MCF 10A (cell line): ENCODE data around the gene DOK5. TPM values are rescaled to one million over a fixed set of nuclear protein-coding genes. Genes with fewer than 3 reads are reported as not detected.

ENCODE experiments used
- BruUV-seq: library from RNA; stranded (reverse); fragments of 400-500 nt; replicated peaks from 2 replicates; lab custom pipeline; 2021; lab: Mats Ljungman, UMichigan
- CTCF ChIA-PET: fragments of 300-600 bp; sonication (Branson Sonifier 250); formaldehyde crosslinking; extraction: SDS; loops from one replicate; lab custom pipeline; 2021; ENCODE audit warnings: antibody characterized with exemption, inconsistent platforms; lab: Yijun Ruan, JAX
- POLR2A ChIA-PET: fragments of 300-600, 350-650 bp; sonication (Branson Sonifier 250); formaldehyde crosslinking; extraction: SDS; loops from one replicate; lab custom pipeline; 2020; ENCODE audit warnings: antibody characterized with exemption, inconsistent platforms; lab: Yijun Ruan, JAX
- DNase-seq: peaks from one replicate; pipeline ENCODE4 v3.0.0-alpha.2; 2018; ENCODE audit not compliant: unreplicated experiment
- H3K27ac Mint-ChIP-seq: one replicate; pipeline ENCODE4 v1.8.0; 2022; ENCODE audit warnings: mild to moderate bottlenecking, low read depth, mixed read lengths; ENCODE audit not compliant: unreplicated experiment
- H3K27me3 Mint-ChIP-seq: one replicate; pipeline ENCODE4 v1.8.0; 2022; ENCODE audit warnings: mixed read lengths; ENCODE audit not compliant: insufficient read depth, unreplicated experiment
- H3K36me3 Mint-ChIP-seq: one replicate; pipeline ENCODE4 v1.8.0; 2022; ENCODE audit warnings: mild to moderate bottlenecking, moderate library complexity, mixed read lengths; ENCODE audit not compliant: insufficient read depth, unreplicated experiment
- H3K4me1 Mint-ChIP-seq: one replicate; pipeline ENCODE4 v1.8.0; 2022; ENCODE audit warnings: mixed read lengths; ENCODE audit not compliant: insufficient read depth, unreplicated experiment
- H3K4me3 Mint-ChIP-seq: one replicate; pipeline ENCODE4 v1.8.0; 2022; ENCODE audit warnings: mild to moderate bottlenecking, moderate library complexity, mixed read lengths; ENCODE audit not compliant: unreplicated experiment
- H3K9me3 Mint-ChIP-seq: one replicate; pipeline ENCODE4 v1.8.0; 2022; ENCODE audit warnings: mixed read lengths; ENCODE audit not compliant: unreplicated experiment
- CTCF ChIP-seq: fragments of 200-600 bp; IDR thresholded peaks from one replicate; pipeline ENCODE4 v1.8.0; 2022; ENCODE audit warnings: antibody characterized with exemption, mild to moderate bottlenecking; ENCODE audit not compliant: unreplicated experiment
- intact Hi-C: fragments of 100-400 bp; cut with micrococcal nuclease; formaldehyde crosslinking; loops from 2 replicates; pipeline ENCODE4 v1.14.1; 2022
- total RNA-seq: library from RNA; stranded (reverse); gene quantifications from 2 replicates; pipeline ENCODE4 v1.2.3, GENCODE V29; 2022

DOK5 gene
- total RNA-seq, 1 experiment from 2014 or later = not detected

DNA sequence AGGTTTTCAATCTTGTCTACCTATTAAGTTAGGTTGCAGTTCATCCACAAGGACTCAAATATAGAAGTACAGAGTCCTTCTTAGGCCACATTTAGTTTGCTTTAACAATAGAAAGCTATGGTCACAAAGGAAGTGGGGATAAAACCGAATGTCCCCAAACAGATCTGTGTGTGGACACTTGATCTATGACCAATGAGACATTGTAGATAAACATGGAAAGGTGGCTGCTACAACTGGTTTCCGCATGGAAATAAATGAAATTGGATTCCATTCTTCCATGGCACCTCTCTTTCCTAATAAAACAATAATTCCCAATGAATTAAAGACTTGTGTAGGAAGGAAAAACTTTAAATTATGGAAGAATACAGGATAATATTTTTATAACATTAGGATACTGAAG, 20.4 kb upstream of the DOK5 start:
- H3K36me3 Mint-ChIP-seq = no peaks in the 10 kb centered on the region
- H3K4me1 Mint-ChIP-seq = no peaks in the 10 kb centered on the region
- no TSS peak for BruUV-seq
- peaks cover 8% of the 10 kb centered on the region for H3K9me3 Mint-ChIP-seq
- peaks cover 17% of the 10 kb centered on the region for H3K27me3 Mint-ChIP-seq
- no peak overlapping the region for H3K27ac Mint-ChIP-seq
- H3K4me3 Mint-ChIP-seq = no peak overlapping the region
- POLR2A ChIA-PET = no interaction called here
- DNase-seq = no peak
- intact Hi-C loops = no loop called here
- TF ChIP-seq CTCF = no peak
- CTCF ChIA-PET = no interaction called here

- POLR2A ChIA-PET = no interaction called here
- no peak overlapping the region for H3K4me3 Mint-ChIP-seq
These were observed 19.0 kb upstream of the DOK5 start for GRCh38 chr20:54456423-54456822.

DNA sequence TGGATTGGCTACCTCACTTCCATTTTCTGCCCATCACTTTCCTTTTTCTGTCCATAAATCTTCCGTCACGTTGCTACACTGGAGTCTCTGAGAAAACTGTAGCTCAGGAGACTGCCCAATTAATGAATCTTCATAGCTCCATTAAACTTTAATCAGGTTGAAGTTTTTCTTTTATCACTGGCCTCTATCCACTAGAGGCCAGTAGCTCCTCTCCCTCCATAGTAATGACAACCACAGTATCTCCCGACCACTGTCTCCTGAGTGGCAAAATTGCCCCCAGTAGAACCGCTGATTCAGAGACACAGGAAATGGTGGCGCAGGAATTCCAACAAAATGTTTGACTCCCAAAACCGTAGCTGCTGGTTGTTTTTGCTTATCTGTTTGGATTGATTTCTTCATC, 18.4 kb upstream of the DOK5 start:
- intact Hi-C loops = no loop called here
- Mint-ChIP-seq H3K27ac (no peak overlapping the region), H3K4me1 (no peaks in the 10 kb centered on the region), H3K4me3 (no peak overlapping the region), H3K27me3 (peaks cover 16% of the 10 kb centered on the region), H3K9me3 (peaks cover 8% of the 10 kb centered on the region), H3K36me3 (no peaks in the 10 kb centered on the region)
- BruUV-seq = no TSS peak
- ChIA-PET CTCF (interaction anchor here (0.6 to 1.2 kb wide), 6 partner anchors 61 to 340 kb away, joined by 3 to 4 read pairs (median 3); no protein-coding TSS in a partner anchor), POLR2A (no interaction called here)
- TF ChIP-seq CTCF = no peak
- no peak for DNase-seq

More at GRCh38 chr20:54456423-54456822, 19.0 kb upstream of the DOK5 start:
- CTCF ChIA-PET = interaction anchor here (0.6 to 1.2 kb wide), 4 partner anchors 121 to 341 kb away, joined by 3 to 4 read pairs (median 3); no protein-coding TSS in a partner anchor
- H3K4me1 Mint-ChIP-seq = no peaks in the 10 kb centered on the region
- no peaks in the 10 kb centered on the region for H3K36me3 Mint-ChIP-seq
- DNase-seq = no peak
- H3K27ac Mint-ChIP-seq = no peak overlapping the region
- BruUV-seq = no TSS peak
- no peak for TF ChIP-seq CTCF
- H3K27me3 Mint-ChIP-seq = peaks cover 16% of the 10 kb centered on the region
- intact Hi-C loops = no loop called here
- H3K9me3 Mint-ChIP-seq = peaks cover 8% of the 10 kb centered on the region

DNA sequence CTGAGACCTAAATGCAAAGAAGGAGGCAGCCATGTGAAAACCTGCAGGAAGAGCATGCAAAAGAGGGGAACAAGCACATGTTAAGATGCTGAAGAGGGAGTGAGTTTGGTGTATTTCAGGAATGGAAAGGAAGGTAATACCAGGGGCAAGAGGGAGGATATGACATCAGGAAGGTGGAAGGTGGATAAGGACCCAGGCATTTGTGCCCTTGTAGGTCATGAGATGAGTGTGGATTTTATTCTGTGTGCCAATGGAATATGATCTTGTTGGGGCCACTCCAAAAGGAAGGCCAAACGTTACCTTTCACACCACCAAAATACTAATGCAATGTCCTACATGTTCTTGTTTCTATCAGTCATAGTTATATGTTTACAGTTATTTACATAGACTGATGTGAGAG, 17.2 kb upstream of the DOK5 start:
- Mint-ChIP-seq H3K36me3 (no peaks in the 10 kb centered on the region), H3K4me3 (no peak overlapping the region), H3K4me1 (no peaks in the 10 kb centered on the region), H3K27me3 (peaks cover 7% of the 10 kb centered on the region), H3K9me3 (no peaks in the 10 kb centered on the region), H3K27ac (peak overlapping the region; percentile 24)
- CTCF ChIA-PET = no interaction called here
- no peak for DNase-seq
- POLR2A ChIA-PET = no interaction called here
- TF ChIP-seq CTCF = no peak
- BruUV-seq = no TSS peak
- intact Hi-C loops = no loop called here
